SK-N-SH treated with all-trans-retinoic acid at 6 μM for 48 hours (cell line): Measurements from ENCODE around the gene GDAP1L1.

Source experiments
- RARB ChIP-seq: fragments of 250-450 bp; sonication (Bioruptor Pico); IDR thresholded peaks from 2 replicates; pipeline ENCODE4 v1.8.0; 2021; ENCODE audit warnings: mild to moderate bottlenecking, moderate library complexity
- SNAI2 ChIP-seq: fragments of 250-450 bp; sonication (Bioruptor Pico); IDR thresholded peaks from 2 replicates; pipeline ENCODE4 v1.5.0; 2020; ENCODE audit warnings: mild to moderate bottlenecking, moderate library complexity
- TOX ChIP-seq: fragments of 250-450 bp; sonication (Bioruptor Pico); IDR thresholded peaks from 2 replicates; pipeline ENCODE4 v1.8.0; 2021; ENCODE audit warnings: mild to moderate bottlenecking, moderate library complexity, borderline replicate concordance
- ZNF70 ChIP-seq: fragments of 450-650 bp; formaldehyde crosslinking; IDR thresholded peaks from 2 replicates; pipeline ENCODE4 v1.5.0; 2020; ENCODE audit warnings: mild to moderate bottlenecking, moderate library complexity
- TF ChIP-seq, protein P1 (sequence below): fragments of 250-450 bp; sonication (Bioruptor Pico); IDR thresholded peaks from 2 replicates; pipeline ENCODE4 v1.5.1; 2021; ENCODE audit warnings: mild to moderate bottlenecking, moderate library complexity
- TF ChIP-seq, protein P2 (sequence below): fragments of 250-450 bp; sonication (Bioruptor Pico); IDR thresholded peaks from 2 replicates; pipeline ENCODE4 v1.5.1; 2020; ENCODE audit warnings: low read depth, mild to moderate bottlenecking, moderate library complexity

DNA sequence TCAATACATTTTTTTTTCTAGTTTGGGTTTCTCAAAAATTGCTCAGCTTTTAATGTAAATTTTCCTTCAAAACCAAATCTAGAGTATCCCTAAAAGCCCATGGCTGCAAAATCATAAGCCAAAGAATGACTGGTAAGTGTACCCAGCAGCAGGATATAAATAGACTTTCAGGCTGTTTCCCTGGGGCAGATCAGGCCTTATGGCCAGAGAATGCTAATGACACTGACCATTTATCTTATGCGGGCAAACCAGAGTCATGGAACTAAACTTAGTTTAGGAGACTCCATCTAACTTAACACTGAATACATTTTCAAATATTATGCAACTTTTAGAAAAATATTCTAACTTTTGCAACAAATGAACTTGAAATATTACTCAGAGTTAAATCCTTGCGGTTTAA is 43.9 kb upstream of the GDAP1L1 start:
- TF ChIP-seq, protein P1, sequence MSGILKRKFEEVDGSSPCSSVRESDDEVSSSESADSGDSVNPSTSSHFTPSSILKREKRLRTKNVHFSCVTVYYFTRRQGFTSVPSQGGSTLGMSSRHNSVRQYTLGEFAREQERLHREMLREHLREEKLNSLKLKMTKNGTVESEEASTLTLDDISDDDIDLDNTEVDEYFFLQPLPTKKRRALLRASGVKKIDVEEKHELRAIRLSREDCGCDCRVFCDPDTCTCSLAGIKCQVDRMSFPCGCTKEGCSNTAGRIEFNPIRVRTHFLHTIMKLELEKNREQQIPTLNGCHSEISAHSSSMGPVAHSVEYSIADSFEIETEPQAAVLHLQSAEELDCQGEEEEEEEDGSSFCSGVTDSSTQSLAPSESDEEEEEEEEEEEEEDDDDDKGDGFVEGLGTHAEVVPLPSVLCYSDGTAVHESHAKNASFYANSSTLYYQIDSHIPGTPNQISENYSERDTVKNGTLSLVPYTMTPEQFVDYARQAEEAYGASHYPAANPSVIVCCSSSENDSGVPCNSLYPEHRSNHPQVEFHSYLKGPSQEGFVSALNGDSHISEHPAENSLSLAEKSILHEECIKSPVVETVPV (CRISPR knock-in tag), result no peak
- TF ChIP-seq RARB (CRISPR knock-in tag) (no peak), ZNF70 (CRISPR knock-in tag) (no peak), SNAI2 (CRISPR knock-in tag) (no peak), TOX (CRISPR knock-in tag) (no peak)
- TF ChIP-seq, protein P2, sequence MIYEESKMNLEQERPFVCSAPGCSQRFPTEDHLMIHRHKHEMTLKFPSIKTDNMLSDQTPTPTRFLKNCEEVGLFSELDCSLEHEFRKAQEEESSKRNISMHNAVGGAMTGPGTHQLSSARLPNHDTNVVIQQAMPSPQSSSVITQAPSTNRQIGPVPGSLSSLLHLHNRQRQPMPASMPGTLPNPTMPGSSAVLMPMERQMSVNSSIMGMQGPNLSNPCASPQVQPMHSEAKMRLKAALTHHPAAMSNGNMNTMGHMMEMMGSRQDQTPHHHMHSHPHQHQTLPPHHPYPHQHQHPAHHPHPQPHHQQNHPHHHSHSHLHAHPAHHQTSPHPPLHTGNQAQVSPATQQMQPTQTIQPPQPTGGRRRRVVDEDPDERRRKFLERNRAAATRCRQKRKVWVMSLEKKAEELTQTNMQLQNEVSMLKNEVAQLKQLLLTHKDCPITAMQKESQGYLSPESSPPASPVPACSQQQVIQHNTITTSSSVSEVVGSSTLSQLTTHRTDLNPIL (CRISPR knock-in tag), result no peak
